Measurements from ENCODE around the gene GALK1.

GRCh38 chr17:75774471-75774990 is 9.5 kb upstream of the GALK1 start:
- TF ChIP-seq HDAC3 (IDR thresholded peaks at IDR 0.05; ENCODE audit: borderline replicate concordance, partially characterized antibody) (no peak), CBX5 (IDR thresholded peaks at IDR 0.05; ENCODE audit: borderline replicate concordance, low read depth) (no peak), CTCF (IDR thresholded peaks at IDR 0.05 in 2 of 3, conservative IDR thresholded peaks at IDR 0.05 in 1 of 3; ENCODE audit: insufficient read depth in 2 of 3, low read depth in 1 of 3, low read length in 3 of 3) (no peak), FOSL1 (tag; conservative IDR thresholded peaks at IDR 0.05) (no peak), EZH2 (IDR thresholded peaks at IDR 0.05; ENCODE audit: borderline replicate concordance, low read depth, low read length) (no peak), SLC30A9 (CRISPR knock-in tag; IDR thresholded peaks at IDR 0.05) (no peak), FOXA1 (IDR thresholded peaks at IDR 0.05; ENCODE audit: borderline replicate concordance) (no peak), MYC (IDR thresholded peaks at IDR 0.05; ENCODE audit: low read depth, low read length) (no peak), MYC (CRISPR knock-in tag; IDR thresholded peaks at IDR 0.05; ENCODE audit: borderline replicate concordance, low read depth) (no peak)

Measured in K562 (cell line).